Chondrocyte (in vitro differentiated cells): ENCODE data around the gene HMCN2. TPM values are rescaled to one million over a fixed set of nuclear protein-coding genes. Genes with fewer than 3 reads are reported as not detected.

ENCODE experiments used
- DNase-seq: peaks from one replicate; pipeline ENCODE4 v3.0.0; 2021; ENCODE audit warnings: mixed read lengths, low spot score
- H3K27ac Mint-ChIP-seq: one replicate; pipeline ENCODE4 v1.8.0; 2021; ENCODE audit warnings: mild to moderate bottlenecking, moderate library complexity, mixed read lengths; ENCODE audit not compliant: unreplicated experiment
- H3K27me3 Mint-ChIP-seq: 2 replicates; pipeline ENCODE4 v1.8.0; 2021; ENCODE audit warnings: low read depth, mixed read lengths
- H3K36me3 Mint-ChIP-seq: 2 replicates; pipeline ENCODE4 v1.8.0; 2021; ENCODE audit warnings: low read depth, mixed read lengths
- H3K4me1 Mint-ChIP-seq: 2 replicates; pipeline ENCODE4 v1.8.0; 2021; ENCODE audit warnings: low read depth, mild to moderate bottlenecking, mixed read lengths
- H3K4me3 Mint-ChIP-seq: one replicate; pipeline ENCODE4 v1.8.0; 2021; ENCODE audit warnings: mild to moderate bottlenecking, moderate library complexity, mixed read lengths; ENCODE audit not compliant: unreplicated experiment
- H3K9me3 Mint-ChIP-seq: 2 replicates; pipeline ENCODE4 v1.8.0; 2021; ENCODE audit warnings: low read depth, mixed read lengths
- total RNA-seq: library from RNA; stranded (reverse); gene quantifications from 3 replicates; pipeline ENCODE4 v1.2.1, GENCODE V29; 2021
- TF ChIP-seq, protein P1 (sequence below): fragments of 200-600 bp; sonication (generic); IDR thresholded peaks from 2 replicates; pipeline ENCODE4 v1.5.0; 2021; ENCODE audit warnings: antibody characterized with exemption, mild to moderate bottlenecking, moderate library complexity

The HMCN2 gene
- total RNA-seq, 1 donor from 2014 or later = 0.05 TPM

DNA sequence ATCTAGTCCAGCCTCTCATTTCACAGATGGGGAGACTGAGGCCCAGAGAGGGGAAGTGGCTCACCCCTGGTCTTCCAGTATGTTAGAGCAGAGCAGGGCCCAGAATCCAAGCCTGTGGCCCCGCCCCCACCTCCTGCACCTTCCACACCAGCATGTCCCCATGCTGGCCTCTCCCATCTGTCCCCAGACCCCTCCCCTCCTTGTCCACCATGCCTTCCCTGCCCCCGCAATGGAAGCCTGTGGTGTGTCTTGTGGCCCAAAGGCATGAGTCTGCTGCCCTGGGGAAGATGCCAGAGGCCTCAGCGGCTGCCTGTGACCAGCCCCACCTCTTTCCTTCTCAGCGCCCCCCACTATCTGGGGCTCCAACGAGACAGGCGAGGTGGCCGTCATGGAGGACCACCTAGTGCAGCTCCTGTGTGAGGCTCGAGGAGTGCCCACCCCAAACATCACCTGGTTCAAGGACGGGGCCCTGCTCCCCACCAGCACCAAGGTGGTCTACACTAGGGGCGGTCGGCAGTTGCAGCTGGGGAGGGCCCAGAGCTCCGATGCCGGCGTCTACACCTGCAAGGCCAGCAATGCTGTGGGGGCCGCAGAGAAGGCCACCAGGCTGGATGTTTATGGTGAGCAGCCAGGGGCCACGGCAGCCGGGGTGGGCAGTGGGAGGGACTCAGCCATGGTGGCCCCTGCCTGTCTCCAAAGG, 87.2 kb downstream of the HMCN2 start:
- no peaks in the 10 kb centered on the region for H3K36me3 Mint-ChIP-seq

DNA sequence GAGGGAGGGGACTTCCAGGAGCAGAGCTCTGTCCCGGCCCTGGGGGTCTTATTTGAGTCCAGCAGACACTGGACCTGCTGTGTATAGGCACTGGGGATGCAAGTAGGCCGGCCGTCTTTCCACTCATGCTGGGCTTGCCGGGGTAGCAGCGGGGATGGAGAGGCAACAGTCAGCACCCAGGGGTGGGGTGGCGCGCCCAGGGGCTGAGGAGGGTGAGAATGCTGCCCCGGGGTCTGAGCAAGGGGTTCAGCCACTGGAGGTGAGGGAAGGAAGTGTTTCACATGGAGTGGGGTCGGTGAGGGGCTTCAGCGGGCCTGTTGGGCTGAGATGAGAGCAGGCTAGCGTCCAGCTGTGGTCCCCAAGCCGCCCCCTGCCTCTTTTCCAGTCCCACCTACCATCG, 88.8 kb downstream of the HMCN2 start:
- Mint-ChIP-seq H3K36me3 (peaks cover 2% of the 10 kb centered on the region), H3K27me3 (peaks cover 17% of the 10 kb centered on the region), H3K4me1 (no peaks in the 10 kb centered on the region), H3K27ac (no peak overlapping the region), H3K9me3 (no peaks in the 10 kb centered on the region), H3K4me3 (no peak overlapping the region)
- TF ChIP-seq, protein P1, sequence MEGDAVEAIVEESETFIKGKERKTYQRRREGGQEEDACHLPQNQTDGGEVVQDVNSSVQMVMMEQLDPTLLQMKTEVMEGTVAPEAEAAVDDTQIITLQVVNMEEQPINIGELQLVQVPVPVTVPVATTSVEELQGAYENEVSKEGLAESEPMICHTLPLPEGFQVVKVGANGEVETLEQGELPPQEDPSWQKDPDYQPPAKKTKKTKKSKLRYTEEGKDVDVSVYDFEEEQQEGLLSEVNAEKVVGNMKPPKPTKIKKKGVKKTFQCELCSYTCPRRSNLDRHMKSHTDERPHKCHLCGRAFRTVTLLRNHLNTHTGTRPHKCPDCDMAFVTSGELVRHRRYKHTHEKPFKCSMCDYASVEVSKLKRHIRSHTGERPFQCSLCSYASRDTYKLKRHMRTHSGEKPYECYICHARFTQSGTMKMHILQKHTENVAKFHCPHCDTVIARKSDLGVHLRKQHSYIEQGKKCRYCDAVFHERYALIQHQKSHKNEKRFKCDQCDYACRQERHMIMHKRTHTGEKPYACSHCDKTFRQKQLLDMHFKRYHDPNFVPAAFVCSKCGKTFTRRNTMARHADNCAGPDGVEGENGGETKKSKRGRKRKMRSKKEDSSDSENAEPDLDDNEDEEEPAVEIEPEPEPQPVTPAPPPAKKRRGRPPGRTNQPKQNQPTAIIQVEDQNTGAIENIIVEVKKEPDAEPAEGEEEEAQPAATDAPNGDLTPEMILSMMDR = no peak
- DNase-seq = no peak

More for the DNA sequence above, 87.2 kb downstream of the HMCN2 start:
- H3K27me3 Mint-ChIP-seq = peaks cover 10% of the 10 kb centered on the region
- DNase-seq = peak; percentile 86
- no peak overlapping the region for H3K27ac Mint-ChIP-seq
- no peaks in the 10 kb centered on the region for H3K9me3 Mint-ChIP-seq
- H3K4me3 Mint-ChIP-seq = no peak overlapping the region
- TF ChIP-seq, protein P1 = no peak
- no peaks in the 10 kb centered on the region for H3K4me1 Mint-ChIP-seq

DNA sequence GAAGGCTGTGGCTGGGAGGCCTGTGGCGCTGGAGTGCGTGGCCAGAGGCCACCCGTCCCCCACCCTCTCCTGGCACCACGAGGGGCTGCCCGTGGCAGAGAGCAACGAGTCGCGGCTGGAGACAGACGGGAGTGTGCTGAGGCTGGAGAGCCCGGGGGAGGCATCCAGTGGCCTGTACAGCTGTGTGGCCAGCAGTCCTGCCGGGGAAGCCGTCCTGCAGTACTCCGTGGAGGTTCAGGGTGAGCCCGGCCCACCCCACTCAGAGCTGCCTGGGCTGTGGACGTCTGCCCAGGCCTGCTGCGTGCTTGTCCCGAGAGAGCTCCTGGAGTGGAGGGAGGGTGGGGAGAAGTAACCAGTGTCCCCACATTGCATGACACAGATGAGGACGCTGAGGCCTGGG, 89.2 kb downstream of the HMCN2 start:
- Mint-ChIP-seq H3K4me1 (no peaks in the 10 kb centered on the region), H3K9me3 (no peaks in the 10 kb centered on the region), H3K36me3 (peaks cover 2% of the 10 kb centered on the region), H3K4me3 (no peak overlapping the region), H3K27ac (no peak overlapping the region), H3K27me3 (peaks cover 20% of the 10 kb centered on the region)
- DNase-seq = no peak
- TF ChIP-seq, protein P1 = no peak

DNA sequence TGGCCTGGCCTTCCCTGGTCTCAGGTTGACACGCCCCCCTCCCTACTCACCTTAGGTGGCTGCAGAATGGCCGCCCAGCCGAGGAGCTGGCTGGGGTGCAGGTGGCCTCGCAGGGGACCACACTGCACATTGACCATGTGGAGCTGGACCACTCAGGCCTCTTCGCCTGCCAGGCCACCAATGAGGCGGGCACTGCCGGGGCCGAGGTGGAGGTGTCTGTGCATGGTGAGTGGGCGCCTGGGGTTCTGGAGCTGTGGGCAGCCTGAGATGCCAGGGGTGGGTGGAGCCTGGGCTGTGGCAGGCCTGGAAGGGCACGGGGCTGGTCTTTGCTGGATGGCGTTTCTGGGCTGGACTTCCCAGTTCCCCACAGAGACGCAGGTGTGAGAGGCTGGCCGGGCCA, 90.5 kb downstream of the HMCN2 start:
- H3K4me3 Mint-ChIP-seq = no peak overlapping the region
- no peaks in the 10 kb centered on the region for H3K9me3 Mint-ChIP-seq
- TF ChIP-seq, protein P1 = no peak
- peak; percentile 86 for DNase-seq
- peaks cover 29% of the 10 kb centered on the region for H3K27me3 Mint-ChIP-seq
- H3K27ac Mint-ChIP-seq = no peak overlapping the region
- no peaks in the 10 kb centered on the region for H3K4me1 Mint-ChIP-seq
- H3K36me3 Mint-ChIP-seq = peaks cover 2% of the 10 kb centered on the region

DNA sequence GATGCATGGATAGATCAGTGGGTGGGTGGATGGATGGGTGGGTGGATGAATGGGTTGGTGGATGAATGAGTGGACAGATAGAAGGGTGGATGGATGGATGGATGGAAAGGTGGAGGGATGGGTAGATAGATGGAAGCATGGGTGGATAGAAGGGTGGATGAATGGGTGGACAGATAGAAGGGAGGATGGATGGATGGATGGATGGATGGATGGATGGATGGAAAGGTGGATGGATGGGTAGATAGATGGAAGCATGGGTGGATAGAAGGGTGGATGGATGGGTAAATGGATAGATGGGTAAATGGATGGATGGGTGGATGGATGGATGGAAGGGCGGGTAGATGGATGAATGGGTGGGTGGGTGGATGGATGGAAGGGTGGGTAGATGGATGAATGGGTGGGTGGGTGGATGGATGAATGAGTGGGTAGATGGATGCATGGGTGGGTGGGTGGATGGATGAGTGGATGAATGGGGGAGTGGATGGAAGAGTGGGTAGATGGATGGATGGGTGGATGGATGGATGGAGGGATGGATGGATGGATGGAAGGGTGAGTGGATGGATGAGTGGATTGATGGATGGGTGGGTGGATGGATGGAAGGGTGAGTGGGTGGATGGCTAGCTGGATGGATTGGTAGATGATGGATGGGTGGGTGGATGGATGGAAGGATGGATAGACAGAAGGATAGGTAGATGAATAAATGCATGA, 91.5 kb downstream of the HMCN2 start:
- DNase-seq = no peak
- H3K4me1 Mint-ChIP-seq = no peaks in the 10 kb centered on the region
- peaks cover 29% of the 10 kb centered on the region for H3K27me3 Mint-ChIP-seq
- TF ChIP-seq, protein P1 = no peak
- H3K27ac Mint-ChIP-seq = no peak overlapping the region
- no peak overlapping the region for H3K4me3 Mint-ChIP-seq
- peaks cover 2% of the 10 kb centered on the region for H3K36me3 Mint-ChIP-seq
- H3K9me3 Mint-ChIP-seq = no peaks in the 10 kb centered on the region
